ENCODE results near the gene ARL5B. TPM values are rescaled to one million over a fixed set of nuclear protein-coding genes. Genes with fewer than 3 reads are reported as not detected.

Gene ARL5B
- total and polyA plus RNA-seq, 2 of the 4 experiments (the other 2 are of a cell fraction), result 5.9 to 12.0 TPM

DNA sequence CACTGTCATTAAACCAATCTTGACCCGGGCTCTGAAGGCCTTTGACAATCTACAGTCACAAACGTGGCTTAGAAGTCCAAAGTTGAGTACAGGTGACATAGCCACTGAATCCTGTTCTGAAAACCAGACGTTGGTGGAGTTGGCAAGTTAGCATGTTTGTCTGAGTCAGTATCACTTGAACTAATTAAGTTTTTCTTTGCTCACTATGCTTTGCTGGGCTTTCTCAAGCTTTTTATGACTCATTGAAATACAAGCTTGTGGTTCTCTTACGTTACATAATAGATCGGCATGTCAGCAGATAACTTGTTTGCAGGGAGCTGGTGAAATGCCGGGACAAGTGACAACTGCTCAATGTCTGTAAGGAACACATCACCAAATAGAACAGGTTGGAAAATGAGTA, 53.8 kb downstream of the ARL5B start:
- no peak overlapping the region for H2BK20ac ChIP-seq (ENCODE audit: low read depth, low read length)
- BruUV-seq (replicated peaks), result no TSS peak
- intact Hi-C loops (cut with micrococcal nuclease) (loop anchor here (10.0 kb wide), 1 partner anchor 302 kb away; no protein-coding TSS in a partner anchor), in situ Hi-C loops (cut with MboI; ENCODE audit: low sequenced_read_pairs) (no loop called here), dilution Hi-C loops (cut with HindIII; ENCODE audit: low sequenced_read_pairs, unreplicated experiment) (no loop called here)
- H3K9me1 ChIP-seq (ENCODE audit: insufficient read depth, low read length), result no peaks in the 10 kb centered on the region
- no peak overlapping the region for H3K18ac ChIP-seq (ENCODE audit: low read depth, low read length)
- 7% methylated on average over 3 of the region's 6 CpGs; no CpG with 5 or more reads in 1 of the 2 experiments for WGBS, 2 experiments (ENCODE audit: extremely low coverage in 2 of 2, insufficient read length in 1 of 2)
- CTCF ChIA-PET, result no interaction called here
- no peaks in the 10 kb centered on the region for H3K9me3 ChIP-seq (ENCODE audit: control insufficient read depth, insufficient read depth, low read length)
- H2BK5ac ChIP-seq (ENCODE audit: low read depth, low read length, poor library complexity, severe bottlenecking), result no peak overlapping the region
- TF ChIP-seq RFX5 (IDR thresholded peaks at IDR 0.05; ENCODE audit: low read depth, low read length) (0 out of 2 replicates have a peak, but pooled peaks have one; percentile 25), CEBPB (IDR thresholded peaks at IDR 0.05; ENCODE audit: low read depth, low read length) (peak; percentile 79), CHD1 (IDR thresholded peaks at IDR 0.05; ENCODE audit: low read depth, low read length) (no peak), RAD21 (IDR thresholded peaks at IDR 0.05; ENCODE audit: low read length) (no peak), RCOR1 (IDR thresholded peaks at IDR 0.05; ENCODE audit: insufficient replicate concordance, low read length) (no peak), MAZ (IDR thresholded peaks at IDR 0.05; ENCODE audit: borderline replicate concordance, low read depth, low read length) (no peak), MAFK (IDR thresholded peaks at IDR 0.05; ENCODE audit: low read depth, low read length) (peak; percentile 50; the same call in 1 of the 2 replicates), FOS (IDR thresholded peaks at IDR 0.05; ENCODE audit: low read depth, low read length) (peak; percentile 96), MXI1 (IDR thresholded peaks at IDR 0.05; ENCODE audit: borderline replicate concordance, low read depth, low read length) (no peak), BHLHE40 (IDR thresholded peaks at IDR 0.05; ENCODE audit: low read depth, low read length) (peak; percentile 50; the same call in 1 of the 2 replicates), SMC3 (IDR thresholded peaks at IDR 0.05; ENCODE audit: low read depth, low read length) (no peak), NFE2L2 (IDR thresholded peaks at IDR 0.05; ENCODE audit: low read depth, low read length) (no peak), POLR2A (IDR thresholded peaks at IDR 0.05; ENCODE audit: low read depth, low read length) (no peak)
- TF ChIP-seq, protein P1, sequence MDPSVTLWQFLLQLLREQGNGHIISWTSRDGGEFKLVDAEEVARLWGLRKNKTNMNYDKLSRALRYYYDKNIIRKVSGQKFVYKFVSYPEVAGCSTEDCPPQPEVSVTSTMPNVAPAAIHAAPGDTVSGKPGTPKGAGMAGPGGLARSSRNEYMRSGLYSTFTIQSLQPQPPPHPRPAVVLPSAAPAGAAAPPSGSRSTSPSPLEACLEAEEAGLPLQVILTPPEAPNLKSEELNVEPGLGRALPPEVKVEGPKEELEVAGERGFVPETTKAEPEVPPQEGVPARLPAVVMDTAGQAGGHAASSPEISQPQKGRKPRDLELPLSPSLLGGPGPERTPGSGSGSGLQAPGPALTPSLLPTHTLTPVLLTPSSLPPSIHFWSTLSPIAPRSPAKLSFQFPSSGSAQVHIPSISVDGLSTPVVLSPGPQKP (IDR thresholded peaks at IDR 0.05; ENCODE audit: borderline replicate concordance, low read depth, low read length), result no peak
- TF ChIP-seq, protein P2, sequence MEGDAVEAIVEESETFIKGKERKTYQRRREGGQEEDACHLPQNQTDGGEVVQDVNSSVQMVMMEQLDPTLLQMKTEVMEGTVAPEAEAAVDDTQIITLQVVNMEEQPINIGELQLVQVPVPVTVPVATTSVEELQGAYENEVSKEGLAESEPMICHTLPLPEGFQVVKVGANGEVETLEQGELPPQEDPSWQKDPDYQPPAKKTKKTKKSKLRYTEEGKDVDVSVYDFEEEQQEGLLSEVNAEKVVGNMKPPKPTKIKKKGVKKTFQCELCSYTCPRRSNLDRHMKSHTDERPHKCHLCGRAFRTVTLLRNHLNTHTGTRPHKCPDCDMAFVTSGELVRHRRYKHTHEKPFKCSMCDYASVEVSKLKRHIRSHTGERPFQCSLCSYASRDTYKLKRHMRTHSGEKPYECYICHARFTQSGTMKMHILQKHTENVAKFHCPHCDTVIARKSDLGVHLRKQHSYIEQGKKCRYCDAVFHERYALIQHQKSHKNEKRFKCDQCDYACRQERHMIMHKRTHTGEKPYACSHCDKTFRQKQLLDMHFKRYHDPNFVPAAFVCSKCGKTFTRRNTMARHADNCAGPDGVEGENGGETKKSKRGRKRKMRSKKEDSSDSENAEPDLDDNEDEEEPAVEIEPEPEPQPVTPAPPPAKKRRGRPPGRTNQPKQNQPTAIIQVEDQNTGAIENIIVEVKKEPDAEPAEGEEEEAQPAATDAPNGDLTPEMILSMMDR (conservative IDR thresholded peaks at IDR 0.05; ENCODE audit: low read depth, low read length), result no peak
- TF ChIP-seq, protein P3, sequence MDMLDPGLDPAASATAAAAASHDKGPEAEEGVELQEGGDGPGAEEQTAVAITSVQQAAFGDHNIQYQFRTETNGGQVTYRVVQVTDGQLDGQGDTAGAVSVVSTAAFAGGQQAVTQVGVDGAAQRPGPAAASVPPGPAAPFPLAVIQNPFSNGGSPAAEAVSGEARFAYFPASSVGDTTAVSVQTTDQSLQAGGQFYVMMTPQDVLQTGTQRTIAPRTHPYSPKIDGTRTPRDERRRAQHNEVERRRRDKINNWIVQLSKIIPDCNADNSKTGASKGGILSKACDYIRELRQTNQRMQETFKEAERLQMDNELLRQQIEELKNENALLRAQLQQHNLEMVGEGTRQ (IDR thresholded peaks at IDR 0.05; ENCODE audit: low read depth, low read length), result no peak
- POLR2A ChIA-PET (ENCODE audit: unreplicated experiment), result no interaction called here
- H3K56ac ChIP-seq (ENCODE audit: extremely low read depth, insufficient read depth, low read length), result no peak overlapping the region
- no peak overlapping the region for H3K23ac ChIP-seq (ENCODE audit: low read depth, low read length)
- DNase-seq, result peak; percentile 92
- no peak overlapping the region; the same call in 1 of the 2 replicates for H3K4me2 ChIP-seq (ENCODE audit: low read depth, low read length)
- no peaks in the 10 kb centered on the region for H3K36me3 ChIP-seq (ENCODE audit: control insufficient read depth, insufficient read depth, low read length)
- H4K91ac ChIP-seq (ENCODE audit: insufficient read depth, low read depth, low read length), result no peak overlapping the region
- H4K8ac ChIP-seq (ENCODE audit: low read depth in 2 of 2, low read length in 2 of 2), result no peak overlapping the region
- H3K4ac ChIP-seq (ENCODE audit: low read depth, low read length), result 0 out of 2 replicates have a peak overlapping the region, but pooled peaks have one; percentile 40
- no peak overlapping the region for H2BK120ac ChIP-seq (ENCODE audit: low read depth, low read length)
- H3K4me3 ChIP-seq (ENCODE audit: insufficient read depth, low read depth, low read length), result no peak overlapping the region
- no peak overlapping the region for H2AK5ac ChIP-seq (ENCODE audit: low read depth, low read length)
- no peak overlapping the region for H2AK9ac ChIP-seq (replicated peaks; ENCODE audit: low read depth, low read length, poor library complexity)
- no peaks in the 10 kb centered on the region for H3K79me1 ChIP-seq (ENCODE audit: low read depth in 1 of 2, low read length in 2 of 2)
- no peak overlapping the region for H2BK15ac ChIP-seq (ENCODE audit: low read depth, low read length)
- no peak overlapping the region for H3K14ac ChIP-seq (replicated peaks; ENCODE audit: low read depth, low read length)
- H3K27me3 ChIP-seq (ENCODE audit: control insufficient read depth, insufficient read depth, low read length), result no peaks in the 10 kb centered on the region; the same call in 1 of the 2 replicates
- H3K9ac ChIP-seq (ENCODE audit: low read depth, low read length), result no peak overlapping the region
- H4K5ac ChIP-seq (ENCODE audit: low read depth, low read length), result no peak overlapping the region
- no peaks in the 10 kb centered on the region for H4K20me1 ChIP-seq (ENCODE audit: insufficient read depth, low read length)
- ATAC-seq (ENCODE audit: low read depth), result peak; percentile 87
- no peak overlapping the region for H3K27ac ChIP-seq (ENCODE audit: insufficient read depth, low read length)
- H3K4me1 ChIP-seq (ENCODE audit: control insufficient read depth, insufficient read depth, low read length), result 0 out of 2 replicates have a peak, but pooled peaks cover 1% of the 10 kb centered on the region
- no peak overlapping the region for H2AFZ ChIP-seq (replicated peaks; ENCODE audit: low read length, poor library complexity)

Data from IMR-90 (cell line).